Esophagus muscularis mucosa (tissue), 4 donors: Measurements from ENCODE around the gene CTXN1. TPM values are rescaled to one million over a fixed set of nuclear protein-coding genes. Genes with fewer than 3 reads are reported as not detected.
"Not testable (repeated sequence)": the region's sequence is repeated elsewhere in the genome, so short reads cannot be mapped to it uniquely, and the experiment has no call there.

Source experiments
- DNase-seq: peaks from one replicate; pipeline ENCODE4 v3.0.0-alpha.2; 2017; ENCODE audit errors: extremely low spot score
- H3K27ac ChIP-seq, 4 donors: fragments of 200-600 bp; sonication (generic); replicated peaks in 1 of 4; 1 replicate in 3 of 4; 2 replicates in 1 of 4; pipeline ENCODE4 v1.5.1; 2016 to 2019; ENCODE audit warnings: mild to moderate bottlenecking in 1 of 4
- H3K27me3 ChIP-seq, 4 donors: fragments of 200-600 bp; sonication (generic); one replicate each; pipeline versions ENCODE4 v1.5.1 to v1.6.0; 2016 to 2019
- H3K36me3 ChIP-seq, 4 donors: fragments of 200-600 bp; sonication (generic); one replicate each; pipeline ENCODE4 v1.5.1; 2016 to 2019
- H3K4me1 ChIP-seq, 4 donors: fragments of 200-600 bp; sonication (generic); one replicate each; pipeline ENCODE4 v1.5.1; 2016 to 2019
- H3K4me3 ChIP-seq, 4 donors: fragments of 200-600 bp; sonication (generic); 1 replicate in 2 of 4; 2 replicates in 2 of 4; pipeline ENCODE4 v1.5.1; 2016 to 2019; ENCODE audit warnings: mild to moderate bottlenecking in 4 of 4, moderate library complexity in 1 of 4
- H3K9me3 ChIP-seq, 4 donors: fragments of 200-600 bp; sonication (generic); 1 replicate in 3 of 4; 2 replicates in 1 of 4; pipeline ENCODE4 v1.5.1; 2016 to 2019
- EP300 ChIP-seq: sonication (generic); formaldehyde crosslinking; IDR thresholded peaks from one replicate; pipeline ENCODE4 v1.6.1; 2017; ENCODE audit warnings: antibody characterized with exemption
- POLR2A ChIP-seq: fragments of 450-650 bp; IDR thresholded peaks from one replicate; pipeline ENCODE4 v1.6.1; 2017; ENCODE audit warnings: antibody characterized with exemption, moderate library complexity, mild to moderate bottlenecking, low read depth
- POLR2AphosphoS5 ChIP-seq, 2 donors: sonication (generic); formaldehyde crosslinking; IDR thresholded peaks; one replicate each; pipeline ENCODE4 v1.6.1; 2017; ENCODE audit warnings: antibody characterized with exemption in 2 of 2
- WGBS: methylation state at CpG from one replicate; pipeline ENCODE4 v1.1.5; 2018; 5-methylcytosine and 5-hydroxymethylcytosine counted together
- intact Hi-C: fragments of 100-400 bp; cut with DNase I; formaldehyde crosslinking; loops from one replicate; pipeline ENCODE4 v1.15.1; 2023
- total RNA-seq, 4 donors: library from RNA; depleted of rRNA; stranded (reverse); fragments of >200 nt; gene quantifications; one replicate each; pipeline versions ENCODE4 v1.1.0 to v1.2.1, GENCODE V29; 2016
- TF ChIP-seq, protein P1 (sequence below), 3 experiments: fragments of 200-600 bp in 2 of 3; fragments of 450-650 bp in 1 of 3; sonication (generic) in 2 of 3; IDR thresholded peaks; one replicate each; pipeline ENCODE4 v1.5.1; 2017 to 2019; ENCODE audit warnings: antibody characterized with exemption in 3 of 3, mild to moderate bottlenecking in 2 of 3, moderate library complexity in 1 of 3

CTXN1 gene
- total RNA-seq, 4 donors from 2014 or later, result 28.7 to 59.4 (median 49.2) TPM

DNA sequence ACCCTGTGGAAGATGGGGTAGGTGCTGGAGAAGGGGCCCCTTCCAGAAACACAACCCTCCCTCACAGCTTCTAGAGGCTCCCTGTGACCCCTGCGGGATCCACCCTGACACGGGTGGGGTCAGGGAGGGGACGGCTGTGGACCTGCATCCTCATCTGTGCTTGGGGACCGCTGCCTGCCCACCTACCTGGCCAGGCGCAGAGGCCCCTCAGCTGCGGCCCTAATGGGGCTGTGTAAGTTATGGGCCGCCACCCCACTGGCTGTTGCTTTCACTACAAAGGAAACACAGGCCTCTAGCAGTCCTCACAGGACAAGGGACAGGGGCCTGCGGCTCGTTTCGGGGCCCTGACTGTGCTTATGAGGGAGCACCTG, 7.0 kb upstream of the CTXN1 start:
- peaks cover 22 to 61% (median 53%) of the 10 kb centered on the region in 4 donors for H3K4me1 ChIP-seq
- TF ChIP-seq POLR2AphosphoS5 (IDR thresholded peaks at IDR 0.05) (no peak), EP300 (no peak), POLR2A (no peak)
- TF ChIP-seq, protein P1, sequence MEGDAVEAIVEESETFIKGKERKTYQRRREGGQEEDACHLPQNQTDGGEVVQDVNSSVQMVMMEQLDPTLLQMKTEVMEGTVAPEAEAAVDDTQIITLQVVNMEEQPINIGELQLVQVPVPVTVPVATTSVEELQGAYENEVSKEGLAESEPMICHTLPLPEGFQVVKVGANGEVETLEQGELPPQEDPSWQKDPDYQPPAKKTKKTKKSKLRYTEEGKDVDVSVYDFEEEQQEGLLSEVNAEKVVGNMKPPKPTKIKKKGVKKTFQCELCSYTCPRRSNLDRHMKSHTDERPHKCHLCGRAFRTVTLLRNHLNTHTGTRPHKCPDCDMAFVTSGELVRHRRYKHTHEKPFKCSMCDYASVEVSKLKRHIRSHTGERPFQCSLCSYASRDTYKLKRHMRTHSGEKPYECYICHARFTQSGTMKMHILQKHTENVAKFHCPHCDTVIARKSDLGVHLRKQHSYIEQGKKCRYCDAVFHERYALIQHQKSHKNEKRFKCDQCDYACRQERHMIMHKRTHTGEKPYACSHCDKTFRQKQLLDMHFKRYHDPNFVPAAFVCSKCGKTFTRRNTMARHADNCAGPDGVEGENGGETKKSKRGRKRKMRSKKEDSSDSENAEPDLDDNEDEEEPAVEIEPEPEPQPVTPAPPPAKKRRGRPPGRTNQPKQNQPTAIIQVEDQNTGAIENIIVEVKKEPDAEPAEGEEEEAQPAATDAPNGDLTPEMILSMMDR (IDR thresholded peaks at IDR 0.05), result no peak
- H3K36me3 ChIP-seq, result peaks cover 62 to 81% (median 75%) of the 10 kb centered on the region in 4 donors
- H3K9me3 ChIP-seq, result no peaks in the 10 kb centered on the region
- WGBS, result 90% methylated on average over 4 of the region's 10 CpGs
- intact Hi-C loops, result no loop called here
- no peak for DNase-seq
- peak overlapping the region; percentile 91 to 96 (median 94) for H3K27ac ChIP-seq
- no peak overlapping the region for H3K4me3 ChIP-seq
- H3K27me3 ChIP-seq, result no peaks in the 10 kb centered on the region

DNA sequence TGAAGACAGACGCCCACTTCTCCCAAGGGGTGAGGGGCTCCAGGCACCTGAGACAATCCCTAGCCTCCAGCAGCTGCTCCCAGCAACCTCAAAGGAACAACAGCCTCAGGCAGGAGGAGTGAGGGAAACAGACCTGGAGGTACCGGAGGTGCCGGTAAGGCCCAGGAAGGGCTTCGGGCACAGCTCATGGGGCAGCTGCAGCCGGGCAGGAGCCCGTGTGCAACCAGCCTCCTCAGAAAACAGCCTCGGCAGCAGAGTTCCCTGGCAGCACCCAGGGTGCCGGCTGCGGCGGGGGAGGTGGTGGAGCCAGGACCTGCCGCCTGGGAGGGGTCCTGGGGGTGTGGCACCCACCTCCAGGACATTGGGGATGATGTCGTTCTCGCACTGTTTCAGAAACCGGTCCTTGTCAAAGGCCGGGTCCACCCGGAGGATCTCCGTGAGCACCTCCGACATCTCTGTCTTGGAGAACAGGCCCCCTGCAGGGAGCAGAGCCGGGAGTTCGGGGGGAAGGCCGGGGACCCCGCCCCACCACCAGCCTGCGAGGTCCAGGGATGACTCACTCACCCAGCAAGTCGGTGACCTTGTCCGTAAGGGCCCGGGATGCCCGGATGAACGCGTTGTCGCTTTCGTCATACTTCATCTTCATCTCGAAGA, 6.5 kb upstream of the CTXN1 start:
- 93% methylated on average over 16 of the region's 32 CpGs for WGBS
- peaks cover 27 to 65% (median 58%) of the 10 kb centered on the region in 4 donors for H3K4me1 ChIP-seq
- intact Hi-C loops, result no loop called here
- H3K9me3 ChIP-seq, result no peaks in the 10 kb centered on the region
- peak overlapping the region; percentile 91 to 96 (median 94) for H3K27ac ChIP-seq
- peaks cover 58 to 76% (median 70%) of the 10 kb centered on the region in 4 donors for H3K36me3 ChIP-seq
- DNase-seq, result no peak
- no peak overlapping the region for H3K4me3 ChIP-seq
- H3K27me3 ChIP-seq, result no peaks in the 10 kb centered on the region
- no peak for TF ChIP-seq EP300

DNA sequence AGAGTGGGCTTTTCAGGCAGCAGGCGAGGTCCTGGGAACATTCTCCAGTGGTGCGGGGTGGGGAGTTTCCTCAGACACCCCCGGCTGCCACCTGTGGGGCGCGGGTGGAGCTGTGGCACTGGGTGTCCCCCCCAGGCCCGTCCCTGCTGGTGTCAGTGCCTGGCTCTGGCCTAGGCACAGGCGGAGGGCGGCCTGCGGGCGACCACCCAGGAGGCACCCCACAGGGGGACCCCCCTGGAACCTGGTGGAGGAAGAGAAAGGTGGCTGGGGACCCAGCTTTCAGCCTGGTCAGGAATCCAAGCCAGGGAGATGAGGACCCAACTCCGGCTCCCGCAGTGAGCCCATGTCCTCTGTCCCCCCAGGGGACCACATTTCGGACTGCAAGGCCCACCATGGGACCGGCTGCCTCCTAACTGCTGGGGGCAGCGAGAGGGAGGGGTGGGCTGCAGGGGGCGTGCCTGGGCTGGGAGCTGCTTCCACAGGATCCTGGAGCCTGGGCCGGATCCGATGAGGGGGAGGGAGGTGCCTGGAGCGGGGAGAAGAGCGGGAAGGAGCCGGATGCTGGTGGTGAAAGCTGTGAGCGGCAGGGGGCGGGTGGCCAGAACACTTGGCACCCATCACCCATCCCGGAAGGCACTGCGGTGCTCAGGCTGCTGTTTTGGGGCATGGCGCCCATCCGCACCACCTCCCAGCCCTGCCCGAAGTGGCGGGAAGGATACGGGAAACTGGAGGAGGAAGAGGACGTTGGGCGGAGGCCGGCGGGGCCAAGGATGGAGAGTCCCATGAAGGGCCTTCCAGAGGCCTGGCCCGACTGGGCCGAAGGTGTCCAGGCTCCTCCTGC, 5.5 kb upstream of the CTXN1 start:
- 82% methylated on average over 28 of the region's 36 CpGs for WGBS
- intact Hi-C loops, result no loop called here
- DNase-seq, result no peak
- Histone ChIP-seq H3K4me3 (no peak overlapping the region), H3K4me1 (peaks cover 32 to 68% (median 63%) of the 10 kb centered on the region in 4 donors), H3K27ac (peak overlapping the region; percentile 91 to 96 (median 94)), H3K27me3 (no peaks in the 10 kb centered on the region), H3K9me3 (no peaks in the 10 kb centered on the region), H3K36me3 (peaks cover 50 to 70% (median 62%) of the 10 kb centered on the region in 4 donors)
- TF ChIP-seq POLR2A, result no peak
- TF ChIP-seq POLR2AphosphoS5 (IDR thresholded peaks at IDR 0.05), result peak in 1 of 2 donors; percentile 39

DNA sequence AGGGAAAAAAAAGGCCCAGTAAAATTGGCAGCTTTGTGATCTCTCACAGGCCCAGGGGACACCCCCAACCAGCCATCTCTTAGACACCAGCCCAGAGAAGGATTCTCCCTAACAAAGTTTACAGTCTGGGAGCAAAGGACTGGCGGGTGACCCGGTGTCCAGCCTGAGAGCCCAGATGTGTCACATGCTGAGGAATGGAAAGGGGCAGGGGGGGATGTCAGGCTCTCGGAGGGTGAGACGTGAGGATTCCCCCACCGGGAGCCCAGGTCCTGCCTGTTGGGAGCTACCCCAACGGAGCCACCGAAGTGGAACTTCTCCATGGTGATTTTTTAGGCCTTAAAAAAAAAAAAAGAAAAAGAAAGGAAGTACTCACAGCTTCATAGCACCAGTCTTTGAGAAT, 4.8 kb upstream of the CTXN1 start:
- peaks cover 35 to 73% (median 67%) of the 10 kb centered on the region in 4 donors for H3K4me1 ChIP-seq
- intact Hi-C loops, result no loop called here

DNA sequence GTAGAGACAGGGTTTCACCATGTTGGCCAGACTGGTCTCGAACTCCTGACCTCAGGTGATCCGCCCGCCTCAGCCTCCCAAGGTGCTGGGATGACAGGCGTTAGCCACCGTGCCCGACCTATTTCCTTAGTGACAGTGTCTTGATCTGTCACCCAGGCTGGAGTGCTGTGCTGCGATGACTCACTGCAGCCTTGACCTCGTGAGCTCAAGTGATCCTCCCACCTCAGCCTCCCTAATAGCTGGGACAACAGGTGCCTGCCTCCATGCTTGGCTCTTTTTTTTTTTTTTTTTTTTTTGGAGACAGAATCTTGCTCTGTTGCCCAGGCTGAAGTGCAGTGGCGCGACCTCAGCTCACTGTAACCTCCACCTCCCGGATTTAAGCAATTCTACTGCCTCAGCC, 4.1 kb upstream of the CTXN1 start:
- Histone ChIP-seq H3K27ac (peak overlapping the region; percentile 91 to 96 (median 94)), H3K36me3 (peaks cover 37 to 55% (median 48%) of the 10 kb centered on the region in 4 donors), H3K4me1 (peaks cover 40 to 80% (median 73%) of the 10 kb centered on the region in 4 donors), H3K4me3 (peak overlapping the region in 1 of 4 donors; percentile 38)
- H3K27me3 ChIP-seq, DNase-seq, H3K9me3 ChIP-seq, intact Hi-C loops: not testable (repeated sequence)
- WGBS, result 77% methylated on average over 11 of the region's 11 CpGs

More for the DNA sequence above, 4.8 kb upstream of the CTXN1 start:
- H3K9me3 ChIP-seq, result no peaks in the 10 kb centered on the region
- H3K27ac ChIP-seq, result peak overlapping the region; percentile 91 to 96 (median 94)
- H3K36me3 ChIP-seq, result peaks cover 43 to 63% (median 56%) of the 10 kb centered on the region in 4 donors
- no peaks in the 10 kb centered on the region for H3K27me3 ChIP-seq
- TF ChIP-seq EP300 (no peak), POLR2A (no peak), POLR2AphosphoS5 (IDR thresholded peaks at IDR 0.05) (no peak)
- TF ChIP-seq, protein P1 (IDR thresholded peaks at IDR 0.05), result no peak
- WGBS, result 46% methylated on average over 7 of the region's 7 CpGs
- DNase-seq, result no peak
- H3K4me3 ChIP-seq, result no peak overlapping the region
